ENCODE measurements around the gene MPHOSPH8. TPM values are rescaled to one million over a fixed set of nuclear protein-coding genes. Genes with fewer than 3 reads are reported as not detected.

MPHOSPH8 gene
- total and polyA plus RNA-seq, 3 experiments from 2014 or later, result 22.4 to 41.0 (median 40.8) TPM

GRCh38 chr13:19596086-19596485 is 37.4 kb upstream of the MPHOSPH8 start:
- ChIA-PET POLR2A (no interaction called here), CTCF (no interaction called here)
- peaks cover 0 to 5% (median 0%) of the 10 kb centered on the region in 5 donors for H3K9me3 Mint-ChIP-seq
- no peak overlapping the region for H3K27ac Mint-ChIP-seq
- no peak overlapping the region for H3K4me3 Mint-ChIP-seq
- no peaks in the 10 kb centered on the region for H3K9me3 ChIP-seq (ENCODE audit: low read length)
- no peak overlapping the region for H3K27ac ChIP-seq (ENCODE audit: low read depth, low read length)
- H3K4me3 ChIP-seq (ENCODE audit: low read length), result no peak overlapping the region
- no peaks in the 10 kb centered on the region for H3K27me3 ChIP-seq (ENCODE audit: insufficient read depth, low read length, poor library complexity, severe bottlenecking)
- no peaks in the 10 kb centered on the region for H3K4me1 ChIP-seq (ENCODE audit: insufficient read depth, low read length)
- peaks cover 0 to 13% (median 0%) of the 10 kb centered on the region in 3 donors for H3K36me3 Mint-ChIP-seq
- H3K36me3 ChIP-seq (ENCODE audit: insufficient read depth, low read length), result no peaks in the 10 kb centered on the region
- no peak for DNase-seq
- H3K27me3 Mint-ChIP-seq, result peaks cover 47 to 48% of the 10 kb centered on the region in 2 donors
- H3K4me1 Mint-ChIP-seq, result no peaks in the 10 kb centered on the region

GRCh38 chr13:19596960-19597361 is 36.5 kb upstream of the MPHOSPH8 start:
- Mint-ChIP-seq H3K9me3 (peaks cover 0 to 5% (median 0%) of the 10 kb centered on the region in 5 donors), H3K4me3 (no peak overlapping the region), H3K36me3 (peaks cover 0 to 13% (median 0%) of the 10 kb centered on the region in 3 donors), H3K27me3 (peaks cover 48 to 51% of the 10 kb centered on the region in 2 donors), H3K27ac (no peak overlapping the region), H3K4me1 (no peaks in the 10 kb centered on the region)
- H3K9me3 ChIP-seq (ENCODE audit: low read length), result no peaks in the 10 kb centered on the region
- H3K36me3 ChIP-seq (ENCODE audit: insufficient read depth, low read length), result no peaks in the 10 kb centered on the region
- no peaks in the 10 kb centered on the region for H3K4me1 ChIP-seq (ENCODE audit: insufficient read depth, low read length)
- CTCF ChIA-PET, result no interaction called here
- POLR2A ChIA-PET, result no interaction called here
- no peak overlapping the region for H3K27ac ChIP-seq (ENCODE audit: low read depth, low read length)
- no peak for DNase-seq
- no peak overlapping the region for H3K4me3 ChIP-seq (ENCODE audit: low read length)
- H3K27me3 ChIP-seq (ENCODE audit: insufficient read depth, low read length, poor library complexity, severe bottlenecking), result no peaks in the 10 kb centered on the region

- H3K27me3 Mint-ChIP-seq, result peaks cover 51 to 52% of the 10 kb centered on the region in 2 donors
- Histone ChIP-seq H3K36me3 (ENCODE audit: insufficient read depth, low read length) (no peaks in the 10 kb centered on the region), H3K9me3 (ENCODE audit: low read length) (no peaks in the 10 kb centered on the region), H3K27ac (ENCODE audit: low read depth, low read length) (no peak overlapping the region), H3K4me1 (ENCODE audit: insufficient read depth, low read length) (no peaks in the 10 kb centered on the region), H3K4me3 (ENCODE audit: low read length) (no peak overlapping the region), H3K27me3 (ENCODE audit: insufficient read depth, low read length, poor library complexity, severe bottlenecking) (peaks cover 1% of the 10 kb centered on the region)
- H3K4me1 Mint-ChIP-seq, result peaks cover 0 to 2% (median 0%) of the 10 kb centered on the region in 3 donors
- CTCF ChIA-PET, result no interaction called here
- no peak overlapping the region for H3K4me3 Mint-ChIP-seq
- POLR2A ChIA-PET, result no interaction called here
- DNase-seq, result no peak
- H3K9me3 Mint-ChIP-seq, result peaks cover 0 to 5% (median 0%) of the 10 kb centered on the region in 5 donors
- H3K27ac Mint-ChIP-seq, result no peak overlapping the region
- H3K36me3 Mint-ChIP-seq, result peaks cover 0 to 13% (median 0%) of the 10 kb centered on the region in 3 donors
These were observed 35.9 kb upstream of the MPHOSPH8 start for GRCh38 chr13:19597523-19597922.

- Mint-ChIP-seq H3K27me3 (peaks cover 64 to 69% of the 10 kb centered on the region in 2 donors), H3K4me3 (peak overlapping the region; percentile 16 to 84 (median 51)), H3K36me3 (peaks cover 0 to 27% (median 2%) of the 10 kb centered on the region in 3 donors), H3K9me3 (peaks cover 5 to 12% (median 10%) of the 10 kb centered on the region in 5 donors), H3K27ac (no peak overlapping the region), H3K4me1 (peaks cover 1 to 7% (median 4%) of the 10 kb centered on the region in 3 donors)
- ChIA-PET CTCF (no interaction called here), POLR2A (no interaction called here)
- Histone ChIP-seq H3K27me3 (ENCODE audit: insufficient read depth, low read length, poor library complexity, severe bottlenecking) (peaks cover 3% of the 10 kb centered on the region), H3K4me1 (ENCODE audit: insufficient read depth, low read length) (no peaks in the 10 kb centered on the region), H3K36me3 (ENCODE audit: insufficient read depth, low read length) (no peaks in the 10 kb centered on the region), H3K27ac (ENCODE audit: low read depth, low read length) (no peak overlapping the region), H3K9me3 (ENCODE audit: low read length) (no peaks in the 10 kb centered on the region), H3K4me3 (ENCODE audit: low read length) (no peak overlapping the region)
- peak in 3 of 5 donors; percentile 1 to 21 (median 18) for DNase-seq
These were observed 31.4 kb upstream of the MPHOSPH8 start for GRCh38 chr13:19601749-19602725.

GRCh38 chr13:19604306-19604705 is 29.2 kb upstream of the MPHOSPH8 start:
- no peak overlapping the region for H3K27ac ChIP-seq (ENCODE audit: low read depth, low read length)
- H3K4me3 ChIP-seq (ENCODE audit: low read length), result no peak overlapping the region
- Mint-ChIP-seq H3K9me3 (peaks cover 5 to 12% (median 10%) of the 10 kb centered on the region in 5 donors), H3K27me3 (peaks cover 54 to 60% of the 10 kb centered on the region in 2 donors), H3K27ac (no peak overlapping the region), H3K36me3 (peaks cover 0 to 17% (median 2%) of the 10 kb centered on the region in 3 donors), H3K4me3 (peak overlapping the region in 1 of 7 donors; percentile 44), H3K4me1 (peaks cover 1 to 7% (median 4%) of the 10 kb centered on the region in 3 donors)
- no peaks in the 10 kb centered on the region for H3K36me3 ChIP-seq (ENCODE audit: insufficient read depth, low read length)
- DNase-seq, result no peak
- H3K27me3 ChIP-seq (ENCODE audit: insufficient read depth, low read length, poor library complexity, severe bottlenecking), result peaks cover 3% of the 10 kb centered on the region
- ChIA-PET CTCF (no interaction called here), POLR2A (no interaction called here)
- H3K9me3 ChIP-seq (ENCODE audit: low read length), result no peaks in the 10 kb centered on the region
- no peaks in the 10 kb centered on the region for H3K4me1 ChIP-seq (ENCODE audit: insufficient read depth, low read length)

GRCh38 chr13:19605161-19605955 is 28.1 kb upstream of the MPHOSPH8 start:
- Mint-ChIP-seq H3K36me3 (peaks cover 0 to 17% (median 2%) of the 10 kb centered on the region in 3 donors), H3K4me3 (peak overlapping the region in 1 of 7 donors; percentile 13), H3K4me1 (peaks cover 1 to 7% (median 4%) of the 10 kb centered on the region in 3 donors), H3K27ac (no peak overlapping the region), H3K9me3 (peaks cover 5 to 12% (median 10%) of the 10 kb centered on the region in 5 donors), H3K27me3 (peaks cover 46 to 53% of the 10 kb centered on the region in 2 donors)
- ChIA-PET POLR2A (no interaction called here), CTCF (no interaction called here)
- no peak for DNase-seq
- no peaks in the 10 kb centered on the region for H3K9me3 ChIP-seq (ENCODE audit: low read length)
- no peak overlapping the region for H3K4me3 ChIP-seq (ENCODE audit: low read length)
- H3K36me3 ChIP-seq (ENCODE audit: insufficient read depth, low read length), result no peaks in the 10 kb centered on the region
- no peak overlapping the region for H3K27ac ChIP-seq (ENCODE audit: low read depth, low read length)
- H3K4me1 ChIP-seq (ENCODE audit: insufficient read depth, low read length), result no peaks in the 10 kb centered on the region
- peaks cover 3% of the 10 kb centered on the region for H3K27me3 ChIP-seq (ENCODE audit: insufficient read depth, low read length, poor library complexity, severe bottlenecking)

GRCh38 chr13:19606152-19606551 is 27.3 kb upstream of the MPHOSPH8 start:
- no peak for DNase-seq
- H3K27ac ChIP-seq (ENCODE audit: low read depth, low read length), result no peak overlapping the region
- H3K4me1 ChIP-seq (ENCODE audit: insufficient read depth, low read length), result no peaks in the 10 kb centered on the region
- H3K9me3 Mint-ChIP-seq, result peaks cover 5 to 12% (median 10%) of the 10 kb centered on the region in 5 donors
- peaks cover 1 to 7% (median 4%) of the 10 kb centered on the region in 3 donors for H3K4me1 Mint-ChIP-seq
- H3K9me3 ChIP-seq (ENCODE audit: low read length), result no peaks in the 10 kb centered on the region
- no peaks in the 10 kb centered on the region for H3K36me3 ChIP-seq (ENCODE audit: insufficient read depth, low read length)
- CTCF ChIA-PET, result no interaction called here
- H3K4me3 ChIP-seq (ENCODE audit: low read length), result no peak overlapping the region
- H3K27ac Mint-ChIP-seq, result no peak overlapping the region
- POLR2A ChIA-PET, result no interaction called here
- peaks cover 39 to 49% of the 10 kb centered on the region in 2 donors for H3K27me3 Mint-ChIP-seq
- peaks cover 3% of the 10 kb centered on the region for H3K27me3 ChIP-seq (ENCODE audit: insufficient read depth, low read length, poor library complexity, severe bottlenecking)
- peaks cover 0 to 17% (median 2%) of the 10 kb centered on the region in 3 donors for H3K36me3 Mint-ChIP-seq
- H3K4me3 Mint-ChIP-seq, result no peak overlapping the region

Data from CD8-positive, alpha-beta memory T cell (primary cell).